ENCODE data around the gene CCDC70.

DNA sequence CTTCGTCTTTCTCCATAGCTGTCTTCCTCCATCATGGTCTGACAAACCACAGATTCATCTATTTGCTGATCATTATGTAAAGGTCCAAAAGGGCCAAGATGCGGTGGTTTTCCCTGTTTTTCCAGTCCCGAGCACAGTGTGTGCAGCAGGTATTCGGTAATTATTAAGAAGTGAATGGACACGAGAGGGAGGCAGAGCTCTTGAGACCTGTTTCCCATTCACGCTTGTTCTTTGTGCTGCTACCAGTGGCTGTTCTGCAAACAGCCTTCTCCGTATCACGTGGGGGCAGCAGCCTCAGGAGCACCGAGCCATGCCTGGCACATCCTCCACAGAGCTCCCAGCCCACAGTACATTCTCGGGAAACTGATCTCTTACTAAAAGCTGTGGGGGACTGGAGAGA is 50.3 kb downstream of the CCDC70 start:
- TF ChIP-seq, protein P1, sequence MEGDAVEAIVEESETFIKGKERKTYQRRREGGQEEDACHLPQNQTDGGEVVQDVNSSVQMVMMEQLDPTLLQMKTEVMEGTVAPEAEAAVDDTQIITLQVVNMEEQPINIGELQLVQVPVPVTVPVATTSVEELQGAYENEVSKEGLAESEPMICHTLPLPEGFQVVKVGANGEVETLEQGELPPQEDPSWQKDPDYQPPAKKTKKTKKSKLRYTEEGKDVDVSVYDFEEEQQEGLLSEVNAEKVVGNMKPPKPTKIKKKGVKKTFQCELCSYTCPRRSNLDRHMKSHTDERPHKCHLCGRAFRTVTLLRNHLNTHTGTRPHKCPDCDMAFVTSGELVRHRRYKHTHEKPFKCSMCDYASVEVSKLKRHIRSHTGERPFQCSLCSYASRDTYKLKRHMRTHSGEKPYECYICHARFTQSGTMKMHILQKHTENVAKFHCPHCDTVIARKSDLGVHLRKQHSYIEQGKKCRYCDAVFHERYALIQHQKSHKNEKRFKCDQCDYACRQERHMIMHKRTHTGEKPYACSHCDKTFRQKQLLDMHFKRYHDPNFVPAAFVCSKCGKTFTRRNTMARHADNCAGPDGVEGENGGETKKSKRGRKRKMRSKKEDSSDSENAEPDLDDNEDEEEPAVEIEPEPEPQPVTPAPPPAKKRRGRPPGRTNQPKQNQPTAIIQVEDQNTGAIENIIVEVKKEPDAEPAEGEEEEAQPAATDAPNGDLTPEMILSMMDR (IDR thresholded peaks at IDR 0.05; ENCODE audit: low read length), result no peak
- no peak for TF ChIP-seq EZH2 (optimal IDR thresholded peaks at IDR 0.05; ENCODE audit: low read depth, low read length)
- TF ChIP-seq EZH2phosphoT487 (IDR thresholded peaks at IDR 0.05; ENCODE audit: low read length), result no peak
